HG03175 (cell line): ENCODE data around the gene RIF1.
"Not testable (repeated sequence)": the region's sequence is repeated elsewhere in the genome, so short reads cannot be mapped to it uniquely, and the experiment has no call there.

Experiments
- ATAC-seq: cut with Tn5 transposase; IDR thresholded peaks from one replicate; pipeline ENCODE4 v1.9.1; 2021; ENCODE audit warnings: mild to moderate bottlenecking, moderate library complexity; ENCODE audit not compliant: unreplicated experiment

The RIF1 gene

GRCh38 chr2:151408788-151409600 lies 708 bp upstream of the RIF1 start:
- ATAC-seq: no peak

- ATAC-seq: peak; percentile 39
Measured at GRCh38 chr2:151410485-151410834, 758 bp downstream of the RIF1 start.

DNA sequence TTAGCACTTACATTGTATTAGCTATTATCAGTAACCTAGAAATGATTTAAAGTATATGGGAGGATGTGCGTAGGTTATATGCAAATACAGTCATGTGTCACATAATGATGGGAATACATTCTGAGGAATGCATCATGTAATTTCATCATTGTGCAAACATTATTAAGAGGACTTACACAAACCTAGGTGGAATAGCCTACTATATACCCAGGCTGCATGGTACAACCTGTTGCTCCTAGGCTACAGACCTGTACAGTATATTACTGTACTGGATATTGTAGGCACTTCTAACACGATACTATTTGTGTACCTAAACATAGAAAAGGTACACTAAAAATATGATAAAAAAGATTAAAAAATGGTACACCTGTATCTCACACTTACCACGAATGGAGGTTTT lies 7.9 kb downstream of the RIF1 start:
- no peak for ATAC-seq

DNA sequence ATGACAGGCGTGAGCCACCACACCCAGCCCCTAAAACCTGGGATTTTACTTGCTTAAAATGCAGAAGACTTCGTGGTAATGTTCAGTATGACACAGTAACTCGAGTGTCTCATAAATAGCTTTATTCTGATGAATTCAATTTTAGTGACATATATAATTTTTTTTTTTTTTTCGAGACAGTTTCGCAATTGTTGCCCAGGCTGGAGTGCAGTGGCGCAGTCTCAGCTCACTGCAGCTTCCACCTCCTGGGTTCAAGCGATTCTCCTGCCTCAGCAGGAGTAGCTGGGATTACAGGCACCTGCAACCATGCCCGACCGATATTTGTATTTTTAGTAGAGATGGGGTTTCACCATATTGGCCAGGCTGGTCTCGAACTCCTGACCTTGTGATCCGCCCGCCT lies 12.0 kb downstream of the RIF1 start:
- ATAC-seq: not testable (repeated sequence)

DNA sequence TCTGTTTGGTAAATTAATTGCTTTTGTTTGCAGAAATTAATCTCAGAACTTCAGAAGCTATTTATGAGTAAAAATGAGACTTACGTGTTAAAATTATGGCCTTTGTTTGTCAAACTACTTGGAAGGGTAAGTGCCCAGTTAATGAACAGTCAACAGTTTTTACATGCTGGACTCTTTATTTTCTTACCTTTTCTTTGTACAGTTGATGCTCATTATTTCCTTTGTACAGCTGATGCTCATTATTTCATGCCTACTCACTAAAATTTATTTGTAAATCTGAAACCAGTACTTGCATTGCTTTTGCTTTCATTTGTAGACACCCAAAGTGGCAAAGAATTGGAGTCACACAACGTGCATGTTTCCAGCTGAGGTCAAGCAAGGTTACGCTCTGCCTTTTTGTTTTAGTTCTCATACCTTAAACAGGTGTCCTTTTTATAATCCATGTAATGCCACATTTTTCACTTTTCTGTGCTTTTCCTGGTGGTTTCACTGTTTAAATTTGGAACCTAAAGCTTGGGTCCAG lies 13.3 kb downstream of the RIF1 start:
- ATAC-seq: peak; percentile 70

DNA sequence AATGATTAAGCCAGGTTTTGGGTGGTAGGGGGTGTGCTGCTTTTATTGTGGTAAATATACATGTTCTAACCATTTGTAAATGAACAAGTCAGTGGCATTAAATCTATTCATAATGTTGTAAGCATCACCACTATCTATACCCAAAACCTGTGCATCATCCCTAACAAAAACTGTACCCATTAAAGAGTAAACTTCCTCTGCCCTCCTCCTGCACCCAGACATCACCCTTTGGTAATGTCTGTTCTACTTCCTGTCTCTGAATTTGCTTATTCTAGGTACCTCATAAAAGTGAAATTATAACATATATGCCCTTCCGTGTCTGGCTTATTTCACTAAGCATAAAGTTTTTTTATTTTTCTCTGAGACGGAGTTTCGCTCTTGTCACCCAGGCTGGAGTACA lies 14.1 kb downstream of the RIF1 start:
- no peak for ATAC-seq

DNA sequence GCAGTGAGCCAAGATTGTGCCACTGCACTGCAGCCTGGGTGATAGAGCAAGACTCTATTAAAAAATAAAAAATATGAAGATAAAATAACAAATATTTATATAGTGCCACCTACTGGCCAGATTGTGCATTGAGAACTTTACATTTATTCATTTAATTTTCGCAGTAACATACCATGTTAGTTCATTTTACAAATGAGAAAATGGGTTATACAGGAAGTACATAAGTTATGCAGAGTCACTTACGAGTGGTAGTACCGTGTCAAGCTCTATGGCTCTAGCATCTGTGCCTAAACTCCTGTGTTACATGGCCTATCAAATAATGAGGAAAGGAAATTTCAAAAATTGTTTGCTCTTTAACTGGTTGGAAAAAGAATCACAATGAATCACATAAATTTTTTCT lies 27.9 kb downstream of the RIF1 start:
- ATAC-seq: peak; percentile 53

DNA sequence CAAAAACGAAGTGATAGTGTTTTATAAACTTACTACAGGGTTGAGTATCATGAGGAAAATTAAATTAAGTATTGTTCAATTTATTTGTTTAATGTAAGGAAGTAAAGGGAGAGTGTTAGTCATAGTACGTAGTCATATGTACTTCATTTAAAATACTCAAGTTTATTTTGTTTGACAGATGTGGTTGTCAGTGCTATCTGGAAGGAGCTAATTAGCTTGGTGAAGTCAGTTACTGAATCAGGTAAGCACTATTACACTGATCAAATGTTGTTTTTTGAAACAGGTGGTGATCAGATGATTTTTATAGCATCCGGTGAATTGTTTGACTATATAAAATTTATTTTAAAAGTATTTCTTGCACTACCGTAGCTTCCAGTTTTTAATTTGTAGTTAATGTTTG lies 28.8 kb downstream of the RIF1 start:
- no peak for ATAC-seq

DNA sequence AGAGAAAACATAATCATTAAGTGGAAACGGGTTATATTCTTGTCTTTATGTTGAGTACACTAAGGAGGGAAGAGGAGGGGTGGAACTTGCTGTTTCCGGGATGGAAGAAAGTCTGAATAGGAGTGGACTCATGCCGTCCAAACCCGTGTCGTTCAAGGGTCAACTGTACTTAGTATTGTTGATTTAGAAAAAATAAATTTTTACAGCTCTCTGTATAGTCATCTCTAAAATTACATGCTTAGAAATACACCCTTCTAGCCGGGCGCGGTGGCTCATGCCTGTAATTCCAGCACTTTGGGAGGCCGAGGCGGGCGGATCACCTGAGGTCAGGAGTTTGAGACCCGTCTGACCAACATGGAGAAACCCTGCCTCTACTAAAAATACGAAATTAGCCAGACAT lies 29.4 kb downstream of the RIF1 start:
- ATAC-seq: no peak

DNA sequence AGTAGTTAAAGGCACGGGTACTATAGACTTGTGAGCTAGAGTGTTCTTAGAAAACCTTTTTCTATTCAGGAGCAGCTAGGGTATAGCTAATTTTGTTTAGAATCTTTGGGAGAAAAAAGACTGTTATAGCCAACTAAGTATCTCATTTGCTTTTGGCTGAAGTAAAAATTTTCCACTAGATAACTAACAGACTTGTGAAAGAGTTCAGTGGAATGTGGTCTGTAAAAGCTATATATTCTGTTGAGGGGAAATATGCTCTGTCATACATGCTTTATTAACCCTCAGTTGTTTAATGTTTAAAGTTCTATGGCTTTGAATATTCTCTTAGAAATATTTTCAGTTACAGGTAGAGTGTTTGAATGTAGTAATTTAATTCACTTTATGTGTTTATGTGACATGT lies 49.7 kb downstream of the RIF1 start:
- ATAC-seq: no peak

GRCh38 chr2:151465771-151466170 lies 56.1 kb downstream of the RIF1 start:
- no peak for ATAC-seq

- ATAC-seq: no peak
Measured at GRCh38 chr2:151470556-151470955, 60.9 kb downstream of the RIF1 start.

GRCh38 chr2:151472966-151473365 lies 63.3 kb downstream of the RIF1 start:
- no peak for ATAC-seq

DNA sequence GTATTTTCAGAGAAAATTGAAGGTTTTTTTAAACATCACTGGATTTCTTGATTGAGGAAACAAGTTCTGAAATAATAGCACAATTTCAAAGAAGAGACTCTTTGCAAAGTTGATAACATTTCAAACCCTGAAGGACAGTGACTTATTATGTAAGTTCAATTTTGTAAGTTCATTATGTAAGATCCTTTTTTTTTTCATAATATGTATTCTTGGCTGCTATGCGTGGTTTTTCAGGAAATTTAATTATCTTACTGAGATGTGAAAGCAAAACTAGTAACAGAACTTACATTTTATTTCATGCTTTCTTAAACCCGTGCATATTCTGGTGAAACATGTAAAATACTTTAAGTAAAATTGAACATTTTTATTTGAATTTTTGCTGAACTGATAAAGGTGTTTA lies 65.4 kb downstream of the RIF1 start:
- no peak for ATAC-seq

- no peak for ATAC-seq
Measured at GRCh38 chr2:151476287-151476686, 66.6 kb downstream of the RIF1 start.

GRCh38 chr2:151478011-151478410 lies 68.3 kb downstream of the RIF1 start:
- ATAC-seq: no peak

- no peak for ATAC-seq
Measured at GRCh38 chr2:151481744-151482143, 72.0 kb downstream of the RIF1 start.

- no peak for ATAC-seq
Measured at GRCh38 chr2:151482171-151482725, 72.5 kb downstream of the RIF1 start.

DNA sequence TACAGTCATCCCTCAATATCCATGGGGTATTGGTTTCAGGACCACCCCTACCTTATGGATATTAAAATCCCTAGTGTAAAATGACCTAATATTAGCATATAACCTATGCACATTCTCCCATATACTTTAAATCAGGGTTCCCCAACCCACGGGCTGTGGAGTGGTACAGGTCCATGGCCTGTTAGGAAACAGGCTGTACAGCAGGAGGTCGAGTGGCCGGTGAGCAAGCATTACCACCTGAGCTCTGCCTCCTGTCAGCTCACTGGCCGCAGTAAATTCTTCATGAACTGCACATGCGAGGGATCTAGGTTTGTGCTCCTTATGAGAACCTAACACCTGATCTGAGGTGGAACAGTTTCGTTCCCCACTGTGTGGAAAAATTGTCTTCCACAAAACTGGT lies 73.8 kb downstream of the RIF1 start:
- no peak for ATAC-seq

DNA sequence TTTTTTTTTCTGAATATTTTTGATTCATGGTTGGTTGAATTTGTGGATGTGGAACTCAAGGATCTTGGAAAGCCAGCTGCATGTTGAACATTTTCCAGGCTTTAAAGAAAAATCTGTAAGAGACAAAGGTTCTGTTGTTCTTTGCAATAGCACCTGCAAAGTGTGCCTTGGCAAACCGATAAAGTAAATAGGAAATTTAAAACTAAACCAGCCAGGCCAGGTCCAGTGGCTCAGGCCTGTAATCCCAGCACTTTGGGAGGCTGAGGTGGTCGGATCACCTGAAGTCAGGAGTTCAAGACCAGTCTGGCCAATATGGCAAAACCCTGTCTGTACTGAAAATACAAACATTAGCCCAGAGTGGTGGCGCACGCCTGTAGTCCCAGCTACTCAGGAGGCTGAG lies 74.4 kb downstream of the RIF1 start:
- ATAC-seq: no peak

DNA sequence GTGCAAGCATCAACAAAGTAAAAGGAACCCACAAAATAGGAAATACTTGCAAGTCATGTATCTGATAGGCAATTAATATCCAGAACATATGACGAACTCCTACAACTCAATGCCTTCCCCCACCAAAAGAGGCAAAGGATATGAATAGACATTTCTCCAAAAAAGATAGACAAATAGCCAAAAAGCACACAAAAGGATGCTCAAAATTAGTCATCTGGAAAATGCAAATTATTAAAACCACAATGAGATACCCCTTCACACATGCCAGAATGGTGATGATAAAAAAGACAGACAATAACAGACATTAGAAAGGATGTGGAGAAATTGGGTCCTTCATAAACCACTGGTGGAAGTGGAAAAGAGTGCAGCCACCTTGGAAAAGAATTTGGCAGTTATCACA lies 76.4 kb downstream of the RIF1 start:
- ATAC-seq: no peak

GRCh38 chr2:151490276-151490675 lies 80.6 kb downstream of the RIF1 start:
- ATAC-seq: no peak

- ATAC-seq: no peak
Measured at GRCh38 chr2:151491496-151491895, 81.8 kb downstream of the RIF1 start.
